GM19351 (cell line): ENCODE measurements around the gene CCDC149.

Experiments
- ATAC-seq: cut with Tn5 transposase; IDR thresholded peaks from one replicate; pipeline ENCODE4 v1.9.1; 2021; ENCODE audit warnings: mild to moderate bottlenecking, moderate library complexity; ENCODE audit not compliant: unreplicated experiment

The CCDC149 gene

GRCh38 chr4:24805566-24805965, 107.3 kb downstream of the CCDC149 start:
- ATAC-seq, result peak; percentile 37

- ATAC-seq, result no peak
These were observed 107.8 kb downstream of the CCDC149 start for GRCh38 chr4:24805067-24805466.

- ATAC-seq, result peak; percentile 47
These were observed 110.2 kb downstream of the CCDC149 start for GRCh38 chr4:24802648-24803047.

GRCh38 chr4:24801136-24801855, 111.5 kb downstream of the CCDC149 start:
- ATAC-seq, result no peak

GRCh38 chr4:24800325-24800895, 112.4 kb downstream of the CCDC149 start:
- ATAC-seq, result no peak

- no peak for ATAC-seq
These were observed 113.1 kb downstream of the CCDC149 start for GRCh38 chr4:24799544-24800324.

GRCh38 chr4:24799196-24799543, 113.7 kb downstream of the CCDC149 start:
- no peak for ATAC-seq

GRCh38 chr4:24798036-24798610, 114.7 kb downstream of the CCDC149 start:
- ATAC-seq, result no peak

GRCh38 chr4:24796620-24797019, 116.2 kb downstream of the CCDC149 start:
- no peak for ATAC-seq

GRCh38 chr4:24795666-24796381, 117.0 kb downstream of the CCDC149 start:
- no peak for ATAC-seq

- ATAC-seq, result no peak
These were observed 117.8 kb downstream of the CCDC149 start, which contains the start of gene SOD3 for GRCh38 chr4:24794916-24795665. Gene SOD3 (plus strand): TSS chr4:24795573. CDS start chr4:24799522, 3,949 bp downstream.

GRCh38 chr4:24794480-24794879, 118.4 kb downstream of the CCDC149 start:
- ATAC-seq, result no peak

- no peak for ATAC-seq
These were observed 118.8 kb downstream of the CCDC149 start for GRCh38 chr4:24794051-24794450.

GRCh38 chr4:24793219-24794005, 119.4 kb downstream of the CCDC149 start:
- ATAC-seq, result no peak

- ATAC-seq, result no peak
These were observed 120.3 kb downstream of the CCDC149 start for GRCh38 chr4:24792552-24792951.

GRCh38 chr4:24791043-24791442, 121.8 kb downstream of the CCDC149 start:
- ATAC-seq, result no peak

- no peak for ATAC-seq
These were observed 129.3 kb downstream of the CCDC149 start for GRCh38 chr4:24783506-24783905.

GRCh38 chr4:24781999-24782745, 130.7 kb downstream of the CCDC149 start:
- no peak for ATAC-seq
